GM23248 (cell line): ENCODE measurements around the gene SEPHS1. TPM values are rescaled to one million over a fixed set of nuclear protein-coding genes. Genes with fewer than 3 reads are reported as not detected.

Source experiments
- DNase-seq: peaks from one replicate; pipeline ENCODE4 v3.0.0-alpha.2; 2015
- H2AFZ ChIP-seq: fragments of 200-600 bp; sonication (generic); 2 replicates; pipeline ENCODE4 v1.6.1; 2016; ENCODE audit warnings: antibody characterized with exemption
- H3F3A ChIP-seq: fragments of 200-600 bp; sonication (generic); 2 replicates; pipeline ENCODE4 v1.6.1; 2016; ENCODE audit warnings: mild to moderate bottlenecking, antibody characterized with exemption, mixed run types; ENCODE audit not compliant: insufficient read depth
- H3K27ac ChIP-seq: fragments of 200-600 bp; sonication (generic); 2 replicates; pipeline ENCODE4 v1.5.1; 2016; ENCODE audit warnings: mild to moderate bottlenecking
- H3K27me3 ChIP-seq: fragments of 200-600 bp; sonication (generic); replicated peaks from 2 replicates; pipeline ENCODE4 v1.6.1; 2016; ENCODE audit warnings: mild to moderate bottlenecking; ENCODE audit not compliant: insufficient read depth
- H3K36me3 ChIP-seq: fragments of 200-600 bp; sonication (generic); 2 replicates; pipeline ENCODE4 v1.6.1; 2016; ENCODE audit warnings: low read depth, mild to moderate bottlenecking
- H3K4me1 ChIP-seq: fragments of 200-600 bp; sonication (generic); 2 replicates; pipeline ENCODE4 v1.6.1; 2016; ENCODE audit warnings: mild to moderate bottlenecking; ENCODE audit not compliant: insufficient read depth
- H3K4me2 ChIP-seq: fragments of 200-600 bp; sonication (generic); one replicate; pipeline ENCODE4 v1.6.1; 2016; ENCODE audit warnings: mild to moderate bottlenecking; ENCODE audit not compliant: unreplicated experiment
- H3K4me3 ChIP-seq: fragments of 200-600 bp; sonication (generic); 2 replicates; pipeline ENCODE4 v1.5.1; 2016; ENCODE audit warnings: mild to moderate bottlenecking
- H3K79me2 ChIP-seq: fragments of 200-600 bp; sonication (generic); 2 replicates; pipeline ENCODE4 v1.6.1; 2016; ENCODE audit warnings: mild to moderate bottlenecking; ENCODE audit not compliant: insufficient read depth
- H3K9ac ChIP-seq: fragments of 200-600 bp; sonication (generic); 2 replicates; pipeline ENCODE4 v1.6.1; 2016; ENCODE audit warnings: mild to moderate bottlenecking
- H3K9me2 ChIP-seq: fragments of 200-600 bp; sonication (generic); 2 replicates; pipeline ENCODE4 v1.6.1; 2016; ENCODE audit warnings: mixed run types, mild to moderate bottlenecking, moderate library complexity; ENCODE audit not compliant: insufficient read depth
- H3K9me3 ChIP-seq: fragments of 200-600 bp; sonication (generic); one replicate; pipeline ENCODE4 v1.6.1; 2017; ENCODE audit warnings: low read depth
- H4K20me1 ChIP-seq: fragments of 200-600 bp; sonication (generic); 2 replicates; pipeline ENCODE4 v1.6.0; 2016; ENCODE audit not compliant: insufficient read depth
- EZH2 ChIP-seq: fragments of 200-600 bp; sonication (generic); IDR thresholded peaks from 2 replicates; pipeline ENCODE4 v1.6.1; 2018; ENCODE audit warnings: antibody characterized with exemption, mild to moderate bottlenecking; ENCODE audit not compliant: insufficient read depth, poor library complexity, severe bottlenecking
- EZH2phosphoT487 ChIP-seq: fragments of 200-600 bp; sonication (generic); IDR thresholded peaks from 2 replicates; pipeline ENCODE4 v1.6.1; 2018; ENCODE audit warnings: antibody characterized with exemption, moderate library complexity, mild to moderate bottlenecking, low read depth; ENCODE audit not compliant: insufficient read depth
- WGBS, 2 experiments: methylation state at CpG; one replicate each; pipeline ENCODE4 v1.1.6; 2015 to 2017; ENCODE audit warnings: low lambda C conversion rate in 2 of 2, low coverage in 1 of 2; ENCODE audit errors: missing lambda C conversion rate in 2 of 2; 5-methylcytosine and 5-hydroxymethylcytosine counted together
- in situ Hi-C: fragments of 300-500 bp; cut with MboI; formaldehyde crosslinking; loops from 2 replicates; pipeline ENCODE4 v1.15.0; 2020
- polyA plus RNA-seq: library from polyadenylated mRNA; unstranded; fragments of >200 nt; fragmentation: Nextera tagmentation; extraction: Ambion mirVana; gene quantifications from 2 replicates; pipeline ENCODE4 v1.2.1, GENCODE V29; 2016
- total RNA-seq: library from RNA; depleted of rRNA; stranded (reverse); fragments of >200 nt; shearing (Covaris generic); gene quantifications from 2 replicates; pipeline ENCODE4 v1.2.3, GENCODE V29; 2014

Gene SEPHS1
- total and polyA plus RNA-seq, 2 experiments from 2014 or later, result 16.6 to 35.0 TPM

DNA sequence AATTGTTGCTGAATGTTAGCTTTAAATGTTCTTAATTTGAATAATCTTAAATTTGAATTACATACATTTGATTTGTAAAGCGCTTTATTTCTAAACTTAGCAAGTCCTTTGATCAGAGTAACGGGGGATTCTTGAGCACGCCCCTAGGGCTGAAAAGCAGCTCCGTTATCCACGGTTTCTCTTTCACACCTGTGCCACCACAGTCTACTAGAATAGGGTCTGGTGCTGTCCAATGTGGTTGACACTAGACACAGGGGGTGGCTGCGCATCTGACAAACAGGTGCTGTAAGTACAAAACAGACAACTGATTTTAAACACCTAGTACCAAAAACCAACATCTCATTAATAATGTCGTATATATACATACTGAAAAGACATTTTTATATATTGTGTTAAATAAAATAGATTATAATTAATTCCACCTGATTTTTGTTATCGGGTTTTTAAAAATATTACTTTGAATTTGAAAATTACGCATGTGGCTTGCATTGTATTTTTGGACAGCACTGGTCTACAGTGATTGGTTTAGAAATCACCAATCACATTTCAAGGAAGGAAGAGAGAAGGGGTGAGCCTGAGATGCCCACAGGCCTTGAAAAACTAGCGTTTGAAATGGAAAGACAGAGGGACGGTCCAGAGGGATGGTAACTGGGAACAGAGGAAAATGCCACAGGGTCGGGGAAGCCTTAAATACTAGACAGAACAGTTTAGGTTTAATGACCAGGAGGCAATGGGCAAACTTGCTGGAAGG is 7.3 kb downstream of the SEPHS1 start:
- WGBS, 2 experiments, result 90% methylated on average over 12 of the region's 12 CpGs
- in situ Hi-C loops, result no loop called here

GRCh38 chr10:13340068-13340467 is 8.0 kb downstream of the SEPHS1 start:
- Histone ChIP-seq H3K4me3 (no peak overlapping the region), H3K9ac (no peak overlapping the region), H3F3A (peaks cover 13% of the 10 kb centered on the region; the same call in 1 of the 2 replicates), H4K20me1 (no peaks in the 10 kb centered on the region), H3K4me2 (no peak overlapping the region), H3K4me1 (peaks cover 6% of the 10 kb centered on the region), H3K9me3 (no peaks in the 10 kb centered on the region), H2AFZ (no peak overlapping the region), H3K36me3 (peaks cover 3% of the 10 kb centered on the region; the same call in 1 of the 2 replicates), H3K79me2 (peaks cover 59% of the 10 kb centered on the region), H3K9me2 (no peaks in the 10 kb centered on the region), H3K27ac (no peak overlapping the region), H3K27me3 (no peaks in the 10 kb centered on the region)
- no peak for DNase-seq
- TF ChIP-seq EZH2phosphoT487 (no peak), EZH2 (no peak)
- in situ Hi-C loops, result no loop called here
- WGBS, 2 experiments, result 78 to 84% methylated on average over 9 of the region's 9 CpGs

More for the DNA sequence above, 7.3 kb downstream of the SEPHS1 start:
- Histone ChIP-seq H3K4me2 (no peak overlapping the region), H3K36me3 (peaks cover 3% of the 10 kb centered on the region; the same call in 1 of the 2 replicates), H3K9me3 (no peaks in the 10 kb centered on the region), H3K27me3 (no peaks in the 10 kb centered on the region), H3K4me1 (peaks cover 6% of the 10 kb centered on the region), H3K79me2 (peaks cover 66% of the 10 kb centered on the region), H3F3A (peaks cover 14% of the 10 kb centered on the region), H2AFZ (no peak overlapping the region), H3K4me3 (no peak overlapping the region), H4K20me1 (no peaks in the 10 kb centered on the region), H3K9me2 (no peaks in the 10 kb centered on the region), H3K9ac (no peak overlapping the region), H3K27ac (no peak overlapping the region)
- TF ChIP-seq EZH2phosphoT487 (no peak), EZH2 (no peak)
- DNase-seq, result no peak

- peaks cover 6% of the 10 kb centered on the region for H3K4me1 ChIP-seq
- in situ Hi-C loops, result no loop called here
- H3K4me2 ChIP-seq, result peak overlapping the region; percentile 46
- peaks cover 44% of the 10 kb centered on the region for H3K79me2 ChIP-seq
- H3K9me2 ChIP-seq, result no peaks in the 10 kb centered on the region
- H3F3A ChIP-seq, result peaks cover 13% of the 10 kb centered on the region; the same call in 1 of the 2 replicates
- DNase-seq, result peak; percentile 74
- H3K4me3 ChIP-seq, result peak overlapping the region; percentile 30
- peak overlapping the region; percentile 35 for H2AFZ ChIP-seq
- H3K27ac ChIP-seq, result peak overlapping the region; percentile 18; the same call in 1 of the 2 replicates
- no peaks in the 10 kb centered on the region for H3K9me3 ChIP-seq
- whole genome bisulfite sequencing, 2 experiments, result 17 to 19% methylated on average over 10 of the region's 10 CpGs
- H4K20me1 ChIP-seq, result no peaks in the 10 kb centered on the region
- no peak overlapping the region for H3K9ac ChIP-seq
- H3K27me3 ChIP-seq, result no peaks in the 10 kb centered on the region
- TF ChIP-seq EZH2phosphoT487, result no peak
- peaks cover 6% of the 10 kb centered on the region; the same call in 1 of the 2 replicates for H3K36me3 ChIP-seq
Observed at GRCh38 chr10:13338390-13339110, 9.5 kb downstream of the SEPHS1 start.

GRCh38 chr10:13337827-13338196 is 10.3 kb downstream of the SEPHS1 start:
- Histone ChIP-seq H3K79me2 (peaks cover 36% of the 10 kb centered on the region), H3K4me1 (peaks cover 6% of the 10 kb centered on the region)

More at GRCh38 chr10:13337827-13338196, 10.3 kb downstream of the SEPHS1 start:
- WGBS, 2 experiments, result 72 to 83% methylated on average over 6 of the region's 6 CpGs
- DNase-seq, result no peak
- Histone ChIP-seq H3K9me3 (no peaks in the 10 kb centered on the region), H3K36me3 (peaks cover 6% of the 10 kb centered on the region; the same call in 1 of the 2 replicates), H3K9ac (no peak overlapping the region), H3F3A (peaks cover 13% of the 10 kb centered on the region; the same call in 1 of the 2 replicates), H2AFZ (no peak overlapping the region), H4K20me1 (no peaks in the 10 kb centered on the region), H3K27me3 (no peaks in the 10 kb centered on the region), H3K4me3 (no peak overlapping the region), H3K9me2 (no peaks in the 10 kb centered on the region), H3K4me2 (no peak overlapping the region), H3K27ac (no peak overlapping the region)
- in situ Hi-C loops, result no loop called here
- no peak for TF ChIP-seq EZH2phosphoT487
- no peak for TF ChIP-seq EZH2
